SK-N-SH (cell line): ENCODE measurements around the gene CFAP97D1. TPM values are rescaled to one million over a fixed set of nuclear protein-coding genes. Genes with fewer than 3 reads are reported as not detected.

Experiments used
- CTCF ChIA-PET: fragments of 300-600, 350-600 bp; formaldehyde crosslinking; extraction: SDS; loops from one replicate; lab custom pipeline; 2021; lab: Yijun Ruan, JAX
- POLR2A ChIA-PET: fragments of 350-600 bp; sonication (Branson Sonifier 250); formaldehyde crosslinking; extraction: SDS; loops from one replicate; lab custom pipeline; 2020; ENCODE audit warnings: antibody characterized with exemption, inconsistent platforms; lab: Yijun Ruan, JAX
- DNase-seq: peaks from one replicate; pipeline ENCODE4 v3.0.0; 2012
- H2AFZ ChIP-seq: fragments of 200-600 bp; sonication (generic); 2 replicates; pipeline ENCODE4 v1.8.1; 2016; ENCODE audit warnings: antibody characterized with exemption, mild to moderate bottlenecking, low read depth
- H3F3A ChIP-seq: fragments of 200-600 bp; sonication (generic); replicated peaks from 2 replicates; pipeline ENCODE3; 2016; ENCODE audit warnings: antibody characterized with exemption, mild to moderate bottlenecking; ENCODE audit not compliant: insufficient read depth
- H3K27ac ChIP-seq, 2 experiments: fragments of 200-500 bp in 1 of 2; fragments of 200-600 bp in 1 of 2; sonication (Bioruptor generic) in 1 of 2; sonication (generic), shearing (Covaris generic) in 1 of 2; 2 replicates each; pipeline versions ENCODE4 v1.5.1 to v1.6.1; 2014 to 2016; ENCODE audit warnings: low read depth in 2 of 2, inconsistent platforms in 1 of 2, low read length in 1 of 2, mild to moderate bottlenecking in 1 of 2, mixed read lengths in 1 of 2
- H3K27me3 ChIP-seq: fragments of 200-600 bp; sonication (generic), shearing (Covaris generic); 2 replicates; pipeline ENCODE4 v1.6.1; 2016; ENCODE audit warnings: mixed run types; ENCODE audit not compliant: insufficient read depth
- H3K36me3 ChIP-seq, 2 experiments: fragments of 200-500 bp in 1 of 2; fragments of 200-600 bp in 1 of 2; sonication (Bioruptor generic) in 1 of 2; sonication (generic) in 1 of 2; replicated peaks in 1 of 2; 2 replicates each; pipeline versions ENCODE3 to v1.5.1; 2014 to 2016; ENCODE audit warnings: low read length in 1 of 2, mild to moderate bottlenecking in 1 of 2; ENCODE audit not compliant: insufficient read depth in 2 of 2, control insufficient read depth in 1 of 2
- H3K4me1 ChIP-seq, 2 experiments: fragments of 200-500 bp in 1 of 2; fragments of 200-600 bp in 1 of 2; sonication (Bioruptor generic) in 1 of 2; sonication (generic), shearing (Covaris generic) in 1 of 2; 2 replicates each; pipeline versions ENCODE4 v1.5.1 to v1.6.1; 2014 to 2016; ENCODE audit warnings: low read depth in 1 of 2, low read length in 1 of 2, mixed run types in 1 of 2; ENCODE audit not compliant: insufficient read depth in 2 of 2, control insufficient read depth in 1 of 2
- H3K4me2 ChIP-seq: fragments of 200-600 bp; sonication (generic), shearing (Covaris generic); 2 replicates; pipeline ENCODE4 v1.6.1; 2017; ENCODE audit warnings: mixed run types
- H3K4me3 ChIP-seq, 2 experiments: fragments of 200-500 bp in 1 of 2; fragments of 200-600 bp in 1 of 2; sonication (Bioruptor generic) in 1 of 2; sonication (generic), shearing (Covaris generic) in 1 of 2; 2 replicates each; pipeline versions ENCODE4 v1.5.1 to v1.8.1; 2014 to 2016; ENCODE audit warnings: low read depth in 2 of 2, inconsistent platforms in 1 of 2, low read length in 1 of 2, mild to moderate bottlenecking in 1 of 2, mixed read lengths in 1 of 2, moderate library complexity in 1 of 2
- H3K79me2 ChIP-seq: fragments of 200-600 bp; sonication (generic); 2 replicates; pipeline ENCODE4 v1.8.1; 2017; ENCODE audit warnings: mild to moderate bottlenecking; ENCODE audit not compliant: insufficient read depth
- H3K9ac ChIP-seq: fragments of 200-600 bp; sonication (generic); 2 replicates; pipeline ENCODE4 v1.6.1; 2017; ENCODE audit warnings: mixed run types
- H3K9me2 ChIP-seq: fragments of 200-600 bp; sonication (generic); 2 replicates; pipeline ENCODE4 v1.6.1; 2017; ENCODE audit warnings: mixed run types
- H3K9me3 ChIP-seq: fragments of 200-600 bp; sonication (generic); 2 replicates; pipeline ENCODE4 v1.6.1; 2017; ENCODE audit warnings: mixed run types, mild to moderate bottlenecking, moderate library complexity
- H4K20me1 ChIP-seq: fragments of 200-600 bp; sonication (generic); 2 replicates; pipeline ENCODE4 v1.6.1; 2017; ENCODE audit warnings: mild to moderate bottlenecking, mixed run types; ENCODE audit not compliant: insufficient read depth
- CHD2 ChIP-seq: fragments of 150-350 bp; IDR thresholded peaks from 2 replicates; pipeline ENCODE4 v1.6.1; 2018; ENCODE audit warnings: low read length; ENCODE audit not compliant: partially characterized antibody
- ELF1 ChIP-seq: IDR thresholded peaks from 2 replicates; pipeline ENCODE4 v1.4.0; 2012
- EP300 ChIP-seq, 2 experiments: IDR thresholded peaks; 2 replicates each; pipeline versions ENCODE4 v1.4.0 to v1.6.1; 2012; ENCODE audit warnings: borderline replicate concordance in 1 of 2, low read depth in 1 of 2, low read length in 1 of 2
- FOXM1 ChIP-seq: IDR thresholded peaks from 2 replicates; pipeline ENCODE4 v1.4.0; 2012; ENCODE audit warnings: low read depth, mild to moderate bottlenecking
- POLR2AphosphoS5 ChIP-seq: IDR thresholded peaks from 2 replicates; pipeline ENCODE4 v1.6.1; 2012; ENCODE audit warnings: low read depth, low read length
- RCOR1 ChIP-seq: fragments of 150-350 bp; IDR thresholded peaks from 2 replicates; pipeline ENCODE4 v1.6.1; 2017; ENCODE audit warnings: antibody characterized with exemption, low read length
- RFX5 ChIP-seq: IDR thresholded peaks from 2 replicates; pipeline ENCODE4 v1.6.1; 2012; ENCODE audit warnings: mild to moderate bottlenecking, improper control_type of control experiment, low read length
- RXRA ChIP-seq: IDR thresholded peaks from 2 replicates; pipeline ENCODE4 v1.4.0; 2012; ENCODE audit warnings: low read depth, mild to moderate bottlenecking, borderline replicate concordance
- SMC3 ChIP-seq: IDR thresholded peaks from 2 replicates; pipeline ENCODE4 v1.6.1; 2012; ENCODE audit warnings: low read depth, low read length, improper control_type of control experiment
- TEAD4 ChIP-seq: IDR thresholded peaks from 2 replicates; pipeline ENCODE4 v1.4.0; 2012; ENCODE audit warnings: mild to moderate bottlenecking, borderline replicate concordance; ENCODE audit not compliant: insufficient read depth
- WGBS: methylation state at CpG from one replicate; pipeline ENCODE4 v1.1.6; 2017; ENCODE audit warnings: low lambda C conversion rate; 5-methylcytosine and 5-hydroxymethylcytosine counted together
- polyA plus RNA-seq, 3 experiments: library from polyadenylated mRNA; depleted of rRNA; stranded (reverse); fragments of >200 nt; gene quantifications; 2 replicates each; pipeline ENCODE4 v1.2.3, GENCODE V29; 2012
- TF ChIP-seq, protein P1 (sequence below): IDR thresholded peaks from 2 replicates; pipeline ENCODE4 v1.4.0; 2012; ENCODE audit warnings: low read depth, borderline replicate concordance
- TF ChIP-seq, protein P2 (sequence below): IDR thresholded peaks from 2 replicates; pipeline ENCODE4 v1.6.1; 2012; ENCODE audit warnings: mild to moderate bottlenecking, low read depth, low read length, moderate library complexity
- TF ChIP-seq, protein P3 (sequence below): fragments of 200-600 bp; sonication (generic); IDR thresholded peaks from 2 replicates; pipeline ENCODE4 v1.6.1; 2017; ENCODE audit warnings: antibody characterized with exemption, mild to moderate bottlenecking, moderate library complexity
- TF ChIP-seq, protein P4 (sequence below): fragments of 150-350 bp; IDR thresholded peaks from 2 replicates; pipeline ENCODE4 v1.6.1; 2017; ENCODE audit warnings: antibody characterized with exemption, low read length, low read depth, borderline replicate concordance

The CFAP97D1 gene
- polyA plus RNA-seq, 1 of the 3 experiments (the other 2 are of a cell fraction): 0.02 TPM

DNA sequence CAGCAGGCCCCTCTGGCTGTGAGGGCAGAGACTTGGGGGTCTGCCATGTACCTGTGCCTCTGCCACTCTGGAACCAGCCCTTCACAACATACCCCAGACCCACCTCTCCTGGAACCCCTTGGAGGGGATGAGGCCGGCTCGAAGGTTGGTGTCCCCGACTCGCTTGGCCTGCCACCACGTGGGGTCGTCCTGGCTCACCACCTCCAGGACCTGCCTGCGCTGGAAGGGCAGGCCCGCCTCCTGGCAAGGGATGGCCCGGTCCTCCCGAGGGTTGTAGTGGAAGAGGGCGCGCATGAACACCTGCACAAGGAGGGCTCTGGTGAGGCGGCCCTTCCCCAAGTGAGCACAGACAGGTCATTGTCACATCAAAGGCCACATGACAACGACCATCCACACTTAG lies 40.5 kb downstream of the CFAP97D1 start:
- CTCF ChIA-PET: no interaction called here
- POLR2A ChIA-PET: no interaction called here
- Histone ChIP-seq H3K9ac (no peak overlapping the region), H2AFZ (no peak overlapping the region), H3K4me1 (peaks cover 0 to 5% of the 10 kb centered on the region in 2 experiments; a peak in 1 of 4 replicates), H3K79me2 (no peaks in the 10 kb centered on the region), H3K4me2 (no peak overlapping the region), H3K9me2 (no peaks in the 10 kb centered on the region), H3K9me3 (no peaks in the 10 kb centered on the region), H3K27ac (no peak overlapping the region), H3K27me3 (no peaks in the 10 kb centered on the region), H4K20me1 (no peaks in the 10 kb centered on the region), H3F3A (no peaks in the 10 kb centered on the region), H3K36me3 (peaks cover 3 to 18% of the 10 kb centered on the region in 2 experiments), H3K4me3 (no peak overlapping the region)
- TF ChIP-seq, protein P1, sequence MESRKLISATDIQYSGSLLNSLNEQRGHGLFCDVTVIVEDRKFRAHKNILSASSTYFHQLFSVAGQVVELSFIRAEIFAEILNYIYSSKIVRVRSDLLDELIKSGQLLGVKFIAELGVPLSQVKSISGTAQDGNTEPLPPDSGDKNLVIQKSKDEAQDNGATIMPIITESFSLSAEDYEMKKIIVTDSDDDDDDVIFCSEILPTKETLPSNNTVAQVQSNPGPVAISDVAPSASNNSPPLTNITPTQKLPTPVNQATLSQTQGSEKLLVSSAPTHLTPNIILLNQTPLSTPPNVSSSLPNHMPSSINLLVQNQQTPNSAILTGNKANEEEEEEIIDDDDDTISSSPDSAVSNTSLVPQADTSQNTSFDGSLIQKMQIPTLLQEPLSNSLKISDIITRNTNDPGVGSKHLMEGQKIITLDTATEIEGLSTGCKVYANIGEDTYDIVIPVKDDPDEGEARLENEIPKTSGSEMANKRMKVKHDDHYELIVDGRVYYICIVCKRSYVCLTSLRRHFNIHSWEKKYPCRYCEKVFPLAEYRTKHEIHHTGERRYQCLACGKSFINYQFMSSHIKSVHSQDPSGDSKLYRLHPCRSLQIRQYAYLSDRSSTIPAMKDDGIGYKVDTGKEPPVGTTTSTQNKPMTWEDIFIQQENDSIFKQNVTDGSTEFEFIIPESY: no peak
- TF ChIP-seq RFX5 (no peak), TEAD4 (no peak), RCOR1 (no peak), POLR2AphosphoS5 (no peak), SMC3 (no peak), RXRA (no peak), EP300 (IDR thresholded peaks at IDR 0.05; ENCODE audit: borderline replicate concordance in 1 of 2, low read depth in 1 of 2, low read length in 1 of 2) (no peak), ELF1 (no peak), FOXM1 (no peak), CHD2 (no peak)
- TF ChIP-seq, protein P2, sequence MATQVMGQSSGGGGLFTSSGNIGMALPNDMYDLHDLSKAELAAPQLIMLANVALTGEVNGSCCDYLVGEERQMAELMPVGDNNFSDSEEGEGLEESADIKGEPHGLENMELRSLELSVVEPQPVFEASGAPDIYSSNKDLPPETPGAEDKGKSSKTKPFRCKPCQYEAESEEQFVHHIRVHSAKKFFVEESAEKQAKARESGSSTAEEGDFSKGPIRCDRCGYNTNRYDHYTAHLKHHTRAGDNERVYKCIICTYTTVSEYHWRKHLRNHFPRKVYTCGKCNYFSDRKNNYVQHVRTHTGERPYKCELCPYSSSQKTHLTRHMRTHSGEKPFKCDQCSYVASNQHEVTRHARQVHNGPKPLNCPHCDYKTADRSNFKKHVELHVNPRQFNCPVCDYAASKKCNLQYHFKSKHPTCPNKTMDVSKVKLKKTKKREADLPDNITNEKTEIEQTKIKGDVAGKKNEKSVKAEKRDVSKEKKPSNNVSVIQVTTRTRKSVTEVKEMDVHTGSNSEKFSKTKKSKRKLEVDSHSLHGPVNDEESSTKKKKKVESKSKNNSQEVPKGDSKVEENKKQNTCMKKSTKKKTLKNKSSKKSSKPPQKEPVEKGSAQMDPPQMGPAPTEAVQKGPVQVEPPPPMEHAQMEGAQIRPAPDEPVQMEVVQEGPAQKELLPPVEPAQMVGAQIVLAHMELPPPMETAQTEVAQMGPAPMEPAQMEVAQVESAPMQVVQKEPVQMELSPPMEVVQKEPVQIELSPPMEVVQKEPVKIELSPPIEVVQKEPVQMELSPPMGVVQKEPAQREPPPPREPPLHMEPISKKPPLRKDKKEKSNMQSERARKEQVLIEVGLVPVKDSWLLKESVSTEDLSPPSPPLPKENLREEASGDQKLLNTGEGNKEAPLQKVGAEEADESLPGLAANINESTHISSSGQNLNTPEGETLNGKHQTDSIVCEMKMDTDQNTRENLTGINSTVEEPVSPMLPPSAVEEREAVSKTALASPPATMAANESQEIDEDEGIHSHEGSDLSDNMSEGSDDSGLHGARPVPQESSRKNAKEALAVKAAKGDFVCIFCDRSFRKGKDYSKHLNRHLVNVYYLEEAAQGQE: no peak
- TF ChIP-seq, protein P3, sequence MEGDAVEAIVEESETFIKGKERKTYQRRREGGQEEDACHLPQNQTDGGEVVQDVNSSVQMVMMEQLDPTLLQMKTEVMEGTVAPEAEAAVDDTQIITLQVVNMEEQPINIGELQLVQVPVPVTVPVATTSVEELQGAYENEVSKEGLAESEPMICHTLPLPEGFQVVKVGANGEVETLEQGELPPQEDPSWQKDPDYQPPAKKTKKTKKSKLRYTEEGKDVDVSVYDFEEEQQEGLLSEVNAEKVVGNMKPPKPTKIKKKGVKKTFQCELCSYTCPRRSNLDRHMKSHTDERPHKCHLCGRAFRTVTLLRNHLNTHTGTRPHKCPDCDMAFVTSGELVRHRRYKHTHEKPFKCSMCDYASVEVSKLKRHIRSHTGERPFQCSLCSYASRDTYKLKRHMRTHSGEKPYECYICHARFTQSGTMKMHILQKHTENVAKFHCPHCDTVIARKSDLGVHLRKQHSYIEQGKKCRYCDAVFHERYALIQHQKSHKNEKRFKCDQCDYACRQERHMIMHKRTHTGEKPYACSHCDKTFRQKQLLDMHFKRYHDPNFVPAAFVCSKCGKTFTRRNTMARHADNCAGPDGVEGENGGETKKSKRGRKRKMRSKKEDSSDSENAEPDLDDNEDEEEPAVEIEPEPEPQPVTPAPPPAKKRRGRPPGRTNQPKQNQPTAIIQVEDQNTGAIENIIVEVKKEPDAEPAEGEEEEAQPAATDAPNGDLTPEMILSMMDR: no peak
- TF ChIP-seq, protein P4, sequence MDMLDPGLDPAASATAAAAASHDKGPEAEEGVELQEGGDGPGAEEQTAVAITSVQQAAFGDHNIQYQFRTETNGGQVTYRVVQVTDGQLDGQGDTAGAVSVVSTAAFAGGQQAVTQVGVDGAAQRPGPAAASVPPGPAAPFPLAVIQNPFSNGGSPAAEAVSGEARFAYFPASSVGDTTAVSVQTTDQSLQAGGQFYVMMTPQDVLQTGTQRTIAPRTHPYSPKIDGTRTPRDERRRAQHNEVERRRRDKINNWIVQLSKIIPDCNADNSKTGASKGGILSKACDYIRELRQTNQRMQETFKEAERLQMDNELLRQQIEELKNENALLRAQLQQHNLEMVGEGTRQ: no peak
- no peak for DNase-seq
- 100% methylated on average over 1 of the region's 14 CpGs for WGBS
